Activated CD4-positive, alpha-beta T cell treated with anti-CD3 and anti-CD28 coated beads, Interleukin-2, amount 10 ng/mL, durations not matched to agents 24 days and 14 days (primary cell): ENCODE data around the gene GPC4. TPM values are rescaled to one million over a fixed set of nuclear protein-coding genes. Genes with fewer than 3 reads are reported as not detected.
"Not testable (repeated sequence)": the region's sequence is repeated elsewhere in the genome, so short reads cannot be mapped to it uniquely, and the experiment has no call there.

Experiments used
- DNase-seq: peaks from one replicate; pipeline ENCODE4 v3.0.0; 2022
- H3K27ac Mint-ChIP-seq: one replicate; pipeline ENCODE4 v1.8.0; 2022; ENCODE audit warnings: mild to moderate bottlenecking, mixed read lengths
- H3K27me3 Mint-ChIP-seq: one replicate; pipeline ENCODE4 v1.8.0; 2022; ENCODE audit warnings: mixed read lengths
- H3K36me3 Mint-ChIP-seq: one replicate; pipeline ENCODE4 v1.8.0; 2022; ENCODE audit warnings: low read depth, mild to moderate bottlenecking, mixed read lengths
- H3K4me1 Mint-ChIP-seq: one replicate; pipeline ENCODE4 v1.8.0; 2021; ENCODE audit warnings: mixed read lengths
- H3K4me3 Mint-ChIP-seq: one replicate; pipeline ENCODE4 v1.8.0; 2022; ENCODE audit warnings: mild to moderate bottlenecking, moderate library complexity, mixed read lengths
- H3K9me3 Mint-ChIP-seq: one replicate; pipeline ENCODE4 v1.8.0; 2021; ENCODE audit warnings: mixed read lengths
- intact Hi-C: fragments of 100-400 bp; cut with micrococcal nuclease; formaldehyde crosslinking; loops from one replicate; pipeline ENCODE4 v1.15.1; 2023
- total RNA-seq: library from RNA; stranded (reverse); gene quantifications from 2 replicates; pipeline ENCODE4 v1.2.3, GENCODE V29; 2022

Gene GPC4
- total RNA-seq, 1 donor from 2014 or later = 0.05 TPM

DNA sequence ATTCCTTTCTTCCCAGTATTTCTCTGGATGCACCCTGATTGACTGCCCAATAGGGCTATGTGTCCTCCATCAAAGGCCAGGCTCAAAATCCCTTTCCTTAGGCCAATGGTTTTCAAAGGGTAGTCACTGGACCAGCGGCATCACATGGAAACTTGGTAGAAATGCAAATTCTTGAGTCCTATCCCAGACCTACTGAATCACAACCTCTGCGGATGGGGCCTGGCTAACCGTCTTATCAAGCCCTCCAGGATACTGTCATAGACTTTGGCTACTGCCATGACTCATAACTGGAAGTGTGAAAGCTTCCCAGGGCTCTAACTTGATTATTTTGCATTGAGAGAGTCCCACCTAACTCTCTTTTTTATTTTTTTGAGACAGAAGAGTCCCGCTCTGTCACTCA lies 125.2 kb downstream of the GPC4 start:
- no peaks in the 10 kb centered on the region for H3K36me3 Mint-ChIP-seq
- H3K27me3 Mint-ChIP-seq = no peaks in the 10 kb centered on the region
- no peaks in the 10 kb centered on the region for H3K9me3 Mint-ChIP-seq
- no peak for DNase-seq
- no peak overlapping the region for H3K27ac Mint-ChIP-seq
- H3K4me3 Mint-ChIP-seq = no peak overlapping the region
- no peaks in the 10 kb centered on the region for H3K4me1 Mint-ChIP-seq
- intact Hi-C loops = no loop called here

DNA sequence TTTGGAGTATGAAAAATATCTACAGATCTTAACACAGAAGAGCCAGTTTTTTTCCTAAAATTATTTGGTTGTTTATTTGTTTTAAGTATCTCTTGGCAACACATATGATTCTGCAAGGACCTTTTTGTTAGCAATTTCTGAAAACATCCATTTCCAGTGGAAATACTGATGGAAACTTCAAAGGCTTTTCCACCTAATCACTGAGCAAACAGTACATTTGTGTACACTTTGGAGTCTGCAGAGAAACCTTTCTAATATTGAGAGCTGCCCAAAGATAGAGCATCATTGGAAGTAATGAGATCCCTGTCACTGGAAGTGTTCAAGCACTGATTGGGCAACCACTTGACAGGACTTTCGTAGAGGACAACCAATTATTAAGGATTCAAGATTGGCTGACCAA lies 127.4 kb downstream of the GPC4 start:
- H3K4me1 Mint-ChIP-seq = no peaks in the 10 kb centered on the region

DNA sequence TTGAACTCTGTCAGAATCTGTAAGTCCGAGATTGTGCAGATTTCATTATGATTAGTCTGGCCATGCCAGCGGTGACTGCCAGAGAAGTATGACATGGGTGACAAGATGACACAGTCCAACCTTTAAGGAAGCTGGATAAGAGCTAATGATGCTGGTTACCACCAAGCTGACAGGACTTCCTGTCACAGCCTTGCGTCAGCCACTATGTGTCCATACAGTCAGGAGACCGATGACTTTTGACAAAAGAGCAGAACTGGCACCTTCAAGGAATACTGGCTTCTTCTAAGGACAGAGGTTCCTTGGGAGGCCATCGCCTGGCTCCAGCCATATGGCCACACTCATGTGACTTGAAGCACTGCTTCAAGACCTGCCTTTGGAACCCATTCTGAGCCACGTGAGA lies 129.9 kb downstream of the GPC4 start:
- DNase-seq = no peak
- intact Hi-C loops = no loop called here
- Mint-ChIP-seq H3K9me3 (no peaks in the 10 kb centered on the region), H3K27me3 (no peaks in the 10 kb centered on the region), H3K4me1 (no peaks in the 10 kb centered on the region), H3K4me3 (no peak overlapping the region), H3K36me3 (no peaks in the 10 kb centered on the region), H3K27ac (no peak overlapping the region)

More for the DNA sequence above, 127.4 kb downstream of the GPC4 start:
- DNase-seq = no peak
- no peaks in the 10 kb centered on the region for H3K27me3 Mint-ChIP-seq
- no peaks in the 10 kb centered on the region for H3K36me3 Mint-ChIP-seq
- H3K9me3 Mint-ChIP-seq = no peaks in the 10 kb centered on the region
- H3K27ac Mint-ChIP-seq = no peak overlapping the region
- intact Hi-C loops = no loop called here
- H3K4me3 Mint-ChIP-seq = no peak overlapping the region

DNA sequence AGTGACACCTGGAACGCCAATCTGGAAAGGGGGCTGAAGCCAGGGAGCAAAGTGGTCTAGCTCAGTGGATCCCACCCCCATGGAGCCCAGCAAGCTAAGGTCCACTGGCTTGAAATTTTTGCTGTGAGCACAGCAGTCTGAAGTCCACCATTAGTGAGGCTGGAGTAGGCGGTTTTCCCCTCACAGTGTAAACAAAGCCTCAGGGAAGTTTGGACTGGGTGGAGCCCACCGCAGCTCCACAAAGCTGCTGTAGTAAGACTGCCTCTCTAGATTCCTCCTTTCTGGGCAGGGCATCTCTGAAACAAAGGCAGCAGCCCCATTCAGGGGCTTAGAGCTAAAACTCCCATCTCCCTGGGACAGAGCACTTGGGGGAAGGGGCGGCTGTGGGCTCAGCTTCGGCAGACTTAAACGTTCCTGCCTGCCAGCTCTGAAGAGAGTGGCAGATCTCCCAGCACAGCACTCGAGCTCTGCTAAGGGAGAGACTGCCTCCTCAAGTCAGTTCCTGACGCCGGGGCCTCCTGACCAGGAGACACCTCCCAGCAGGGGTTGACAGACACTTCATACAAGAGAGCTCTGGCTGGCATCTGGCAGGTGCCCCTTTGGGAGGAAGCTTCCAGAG lies 136.1 kb downstream of the GPC4 start:
- H3K36me3 Mint-ChIP-seq, intact Hi-C loops, H3K9me3 Mint-ChIP-seq, H3K27me3 Mint-ChIP-seq, DNase-seq, H3K27ac Mint-ChIP-seq, H3K4me3 Mint-ChIP-seq, H3K4me1 Mint-ChIP-seq: not testable (repeated sequence)

DNA sequence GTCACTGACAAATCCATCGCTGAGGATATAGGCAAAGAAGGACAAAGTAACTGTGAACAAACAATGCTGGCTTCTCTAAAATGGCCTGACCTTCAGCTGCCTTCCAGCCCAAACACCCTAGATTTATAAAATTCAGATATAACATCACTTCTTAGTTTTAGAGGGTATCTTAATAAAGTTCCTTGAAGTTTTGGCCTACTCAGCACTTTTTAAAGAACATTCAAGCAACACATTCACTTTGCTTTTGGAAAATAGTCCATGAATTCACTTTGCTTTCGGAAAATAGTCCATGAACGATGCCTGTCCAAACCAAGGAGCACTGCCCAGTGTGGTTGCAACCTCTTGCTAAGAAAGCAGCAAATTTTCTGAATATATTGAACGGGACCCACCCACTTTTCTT lies 142.1 kb downstream of the GPC4 start:
- H3K4me3 Mint-ChIP-seq = no peak overlapping the region
- H3K27me3 Mint-ChIP-seq = no peaks in the 10 kb centered on the region
- no peaks in the 10 kb centered on the region for H3K36me3 Mint-ChIP-seq
- no peaks in the 10 kb centered on the region for H3K9me3 Mint-ChIP-seq
- intact Hi-C loops = no loop called here
- no peak overlapping the region for H3K27ac Mint-ChIP-seq
- no peaks in the 10 kb centered on the region for H3K4me1 Mint-ChIP-seq
- no peak for DNase-seq

DNA sequence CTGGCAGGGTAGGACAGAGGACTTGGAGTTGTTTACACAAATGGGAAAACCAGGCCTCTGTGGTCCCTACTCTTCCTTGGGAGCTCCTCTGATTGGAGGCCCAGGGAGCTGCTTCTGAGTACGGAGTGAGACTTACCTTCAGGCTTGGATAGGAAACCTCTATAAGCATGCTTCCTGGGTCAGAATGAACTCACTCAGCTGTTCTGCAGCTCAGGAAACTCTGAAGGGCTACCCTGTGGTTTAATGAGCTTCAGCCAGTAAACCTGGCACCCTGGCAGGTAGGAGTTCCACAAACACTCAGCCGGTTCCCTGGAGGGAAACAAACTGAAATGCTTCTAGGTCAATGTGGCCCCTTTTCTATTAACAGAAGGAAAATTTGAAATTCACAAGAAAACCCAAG lies 146.1 kb downstream of the GPC4 start:
- Mint-ChIP-seq H3K9me3 (no peaks in the 10 kb centered on the region), H3K4me1 (no peaks in the 10 kb centered on the region), H3K27me3 (no peaks in the 10 kb centered on the region), H3K27ac (no peak overlapping the region), H3K4me3 (no peak overlapping the region), H3K36me3 (no peaks in the 10 kb centered on the region)
- no peak for DNase-seq
- intact Hi-C loops = no loop called here

DNA sequence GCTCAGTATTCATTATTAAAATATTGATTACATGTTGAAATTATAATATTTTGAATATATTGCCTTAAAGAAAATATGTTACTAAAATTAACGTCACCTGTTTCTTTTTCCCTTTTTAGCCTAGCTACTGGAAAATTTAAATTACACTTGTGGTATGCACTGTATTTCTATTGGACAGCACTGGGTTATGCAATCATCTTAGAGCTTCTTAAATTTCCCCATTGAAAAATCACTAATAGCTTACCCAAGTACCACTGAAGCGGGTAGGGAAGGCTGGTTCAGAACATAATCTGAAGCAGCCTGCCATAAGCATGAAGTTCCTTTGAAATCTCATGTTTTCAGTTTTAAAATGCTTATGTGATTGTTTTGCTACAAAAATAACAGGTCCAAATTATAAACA lies 147.7 kb downstream of the GPC4 start:
- H3K36me3 Mint-ChIP-seq = no peaks in the 10 kb centered on the region
- H3K27ac Mint-ChIP-seq = no peak overlapping the region
- no peak overlapping the region for H3K4me3 Mint-ChIP-seq
- H3K4me1 Mint-ChIP-seq = no peaks in the 10 kb centered on the region
- DNase-seq = no peak
- H3K9me3 Mint-ChIP-seq = no peaks in the 10 kb centered on the region
- H3K27me3 Mint-ChIP-seq = no peaks in the 10 kb centered on the region
- intact Hi-C loops = no loop called here

DNA sequence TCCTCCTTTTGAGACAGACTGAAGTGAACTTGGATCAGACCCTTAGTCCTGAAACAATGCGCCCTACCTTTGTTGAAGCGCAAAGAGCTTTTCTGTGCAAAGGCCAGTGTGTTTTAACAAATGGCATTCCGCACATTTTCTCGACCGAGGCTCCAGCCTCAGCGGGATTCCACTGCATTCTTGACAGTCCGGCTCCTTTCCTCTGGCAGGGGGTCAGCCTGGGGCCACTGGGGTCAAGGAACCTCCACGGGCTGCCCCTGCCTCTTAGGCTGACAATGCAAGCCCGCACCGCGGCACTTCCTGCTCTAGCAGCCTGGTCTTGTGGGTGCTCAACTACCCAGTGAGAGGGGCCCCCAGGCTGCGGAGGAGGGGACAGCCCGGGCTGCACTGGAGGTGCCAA lies 150.0 kb downstream of the GPC4 start:
- Mint-ChIP-seq H3K27me3 (no peaks in the 10 kb centered on the region), H3K4me3 (no peak overlapping the region), H3K9me3 (no peaks in the 10 kb centered on the region), H3K36me3 (no peaks in the 10 kb centered on the region), H3K27ac (no peak overlapping the region), H3K4me1 (no peaks in the 10 kb centered on the region)
- intact Hi-C loops = no loop called here
- no peak for DNase-seq

DNA sequence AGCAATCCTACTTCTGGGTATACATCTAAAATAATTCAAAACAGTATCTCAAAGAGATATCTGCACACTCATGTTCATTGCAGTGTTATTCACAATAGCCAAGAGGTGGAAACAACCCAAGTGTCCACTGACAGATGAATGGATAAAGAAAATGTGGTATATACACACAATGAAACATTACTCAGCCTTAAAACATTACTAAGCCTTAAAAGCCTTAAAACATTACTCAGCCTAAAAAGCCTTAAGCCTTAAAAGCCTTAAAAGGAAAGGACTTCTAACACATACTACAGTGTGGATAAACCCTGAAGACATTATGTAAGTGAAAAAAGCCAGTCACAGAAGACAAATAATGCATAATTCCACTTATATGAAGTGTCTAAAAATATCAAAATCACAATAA lies 156.8 kb downstream of the GPC4 start:
- Mint-ChIP-seq H3K27ac (no peak overlapping the region), H3K4me3 (no peak overlapping the region), H3K27me3 (no peaks in the 10 kb centered on the region), H3K9me3 (no peaks in the 10 kb centered on the region), H3K36me3 (no peaks in the 10 kb centered on the region), H3K4me1 (no peaks in the 10 kb centered on the region)
- intact Hi-C loops = no loop called here
- DNase-seq = no peak

DNA sequence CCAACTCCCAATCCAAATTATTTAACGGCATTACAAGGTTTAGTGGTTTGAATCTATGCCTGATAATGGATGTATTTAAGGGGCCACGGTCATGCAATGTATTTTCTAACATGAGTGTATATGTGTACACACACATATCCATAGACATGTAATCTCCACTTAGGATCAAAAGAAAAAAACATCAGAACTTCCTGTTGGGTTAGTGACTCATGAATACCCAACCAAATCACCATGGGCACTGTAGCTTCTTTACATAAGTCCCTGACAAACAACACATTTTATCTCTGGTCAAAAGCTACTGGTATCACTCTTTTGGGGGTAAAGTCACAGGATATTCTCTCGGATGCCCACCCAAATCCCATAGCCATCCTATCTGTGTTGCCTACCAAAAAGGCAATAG lies 160.6 kb downstream of the GPC4 start:
- no peak for DNase-seq
- Mint-ChIP-seq H3K4me3 (no peak overlapping the region), H3K4me1 (no peaks in the 10 kb centered on the region), H3K36me3 (no peaks in the 10 kb centered on the region), H3K9me3 (no peaks in the 10 kb centered on the region), H3K27me3 (no peaks in the 10 kb centered on the region), H3K27ac (no peak overlapping the region)
- intact Hi-C loops = no loop called here

DNA sequence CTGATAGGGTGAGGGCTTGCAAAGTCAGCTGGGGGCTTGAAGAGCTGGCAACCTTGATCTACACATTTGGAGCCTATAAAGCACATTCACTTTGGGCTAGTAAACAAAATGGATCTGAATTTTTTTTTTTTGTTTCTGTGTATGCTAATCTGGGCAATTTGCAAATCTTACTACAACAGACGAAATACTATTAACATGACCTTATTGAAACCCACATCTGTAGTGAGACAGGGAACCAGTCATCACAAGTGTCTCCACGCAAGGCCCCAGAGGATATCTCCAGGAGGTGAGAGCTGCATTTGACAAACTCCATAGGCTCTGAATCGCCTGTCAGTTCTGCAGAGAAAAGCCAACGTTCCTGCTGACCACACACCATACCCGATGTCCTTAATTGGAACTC lies 164.1 kb downstream of the GPC4 start:
- Mint-ChIP-seq H3K27me3 (no peaks in the 10 kb centered on the region), H3K4me1 (no peaks in the 10 kb centered on the region), H3K9me3 (peaks cover 5% of the 10 kb centered on the region), H3K4me3 (no peak overlapping the region), H3K36me3 (no peaks in the 10 kb centered on the region), H3K27ac (no peak overlapping the region)
- no peak for DNase-seq
- intact Hi-C loops = no loop called here

DNA sequence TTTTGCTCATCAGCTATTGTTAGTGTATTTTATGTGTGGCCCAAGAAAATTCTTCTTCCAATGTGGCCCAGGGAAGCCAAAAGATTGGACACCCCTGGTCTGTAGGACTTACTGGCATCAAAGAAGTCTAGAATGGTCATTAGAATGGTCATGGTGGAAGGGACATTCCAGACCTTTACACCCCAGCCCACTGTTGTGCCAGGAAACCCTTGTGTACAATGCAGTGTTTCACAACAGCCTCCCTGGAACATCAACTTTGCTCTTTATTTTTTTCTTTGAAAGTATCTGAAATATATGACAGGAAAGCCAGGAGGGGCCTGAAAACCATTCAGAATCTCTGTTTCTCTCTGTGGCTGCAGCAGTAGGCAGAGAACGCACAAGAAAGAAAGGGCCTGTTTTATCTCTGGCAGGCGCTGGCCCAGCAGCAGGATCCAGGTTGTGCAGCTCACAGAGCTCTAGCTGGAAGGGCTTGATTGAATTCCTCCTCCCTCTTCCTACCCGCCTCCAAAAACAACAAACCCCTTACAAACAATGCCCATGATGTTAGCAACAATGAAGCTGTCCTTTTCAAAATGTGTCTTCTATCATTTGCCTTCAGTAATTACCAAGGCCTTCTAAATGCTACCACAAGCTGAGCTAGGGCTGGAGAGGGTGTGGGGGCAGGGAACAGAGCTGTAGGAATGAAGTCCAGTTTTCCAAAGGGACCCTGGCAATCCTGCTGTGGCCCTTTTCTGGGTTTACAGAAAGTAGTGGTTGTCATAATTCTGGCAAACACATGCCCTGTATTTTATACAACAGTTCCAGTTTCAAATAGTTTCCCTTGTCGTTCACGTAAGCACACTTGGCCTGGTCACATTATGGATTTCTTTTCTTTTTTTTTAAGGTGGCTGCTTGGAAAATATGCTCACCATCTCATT lies 164.8 kb downstream of the GPC4 start:
- Mint-ChIP-seq H3K4me1 (no peaks in the 10 kb centered on the region), H3K27ac (no peak overlapping the region), H3K27me3 (no peaks in the 10 kb centered on the region), H3K4me3 (no peak overlapping the region), H3K36me3 (no peaks in the 10 kb centered on the region), H3K9me3 (peaks cover 5% of the 10 kb centered on the region)
- no peak for DNase-seq
- intact Hi-C loops = no loop called here
